HAP-1 (cell line): Measurements from ENCODE around the gene SVIP.

Source experiments
- DNase-seq, 2 experiments: peaks; one replicate each; pipeline ENCODE4 v3.0.0-alpha.2; 2016 to 2020; ENCODE audit warnings: low spot score in 2 of 2
- H3K27me3 ChIP-seq: fragments of 250-450 bp; sonication (Bioruptor Pico); 2 replicates; pipeline ENCODE4 v1.5.1; 2020; ENCODE audit warnings: low read depth, mild to moderate bottlenecking, moderate library complexity
- H3K36me3 ChIP-seq: fragments of 250-450 bp; sonication (Bioruptor Pico); replicated peaks from 2 replicates; pipeline ENCODE4 v1.5.1; 2020; ENCODE audit warnings: mild to moderate bottlenecking
- H3K4me1 ChIP-seq: fragments of 250-450 bp; sonication (Bioruptor Pico); 2 replicates; pipeline ENCODE4 v1.5.1; 2020; ENCODE audit warnings: mild to moderate bottlenecking
- H3K4me3 ChIP-seq: fragments of 250-450 bp; sonication (Bioruptor Pico); 2 replicates; pipeline ENCODE4 v1.5.1; 2020; ENCODE audit warnings: mild to moderate bottlenecking, moderate library complexity
- H3K9me3 ChIP-seq: fragments of 250-450 bp; sonication (Bioruptor Pico); 2 replicates; pipeline ENCODE4 v1.5.1; 2020; ENCODE audit warnings: mild to moderate bottlenecking, moderate library complexity
- in situ Hi-C: fragments of 300-500 bp; cut with MboI; formaldehyde crosslinking; loops from 3 replicates; pipeline ENCODE4 v1.14.3; 2020; ENCODE audit warnings: low sequenced_read_pairs, inconsistent platforms, mixed read lengths

SVIP gene

DNA sequence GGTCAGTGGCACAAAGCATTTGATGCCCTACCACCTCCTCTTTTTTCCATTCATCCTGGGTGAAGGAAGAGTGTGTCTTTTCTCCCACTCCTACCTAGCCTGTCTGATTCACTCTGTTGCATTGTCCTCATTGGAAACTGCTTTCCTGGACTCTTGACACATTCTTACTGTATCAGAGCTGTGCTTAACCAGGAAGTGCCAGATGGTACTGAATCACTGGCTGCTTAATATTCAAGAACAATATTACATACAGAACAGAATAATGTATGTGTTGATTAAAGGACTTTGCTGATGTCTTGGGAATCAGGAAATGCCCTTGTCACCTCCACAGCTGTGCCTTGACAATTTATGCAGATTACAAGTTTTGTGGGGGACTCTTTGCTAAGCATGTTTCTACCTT, 44.4 kb downstream of the SVIP start:
- Histone ChIP-seq H3K4me3 (no peak overlapping the region), H3K36me3 (no peaks in the 10 kb centered on the region), H3K9me3 (no peaks in the 10 kb centered on the region), H3K4me1 (no peaks in the 10 kb centered on the region), H3K27me3 (no peaks in the 10 kb centered on the region)
- in situ Hi-C loops: loop anchor here (25.0 kb wide), 1 partner anchor 448 kb away; the partner anchor contains the start of gene SLC17A6
- DNase-seq: no peak

GRCh38 chr11:22780952-22781593, 48.5 kb downstream of the SVIP start:
- in situ Hi-C loops: loop anchor here (25.0 kb wide), 1 partner anchor 444 kb away; the partner anchor contains the start of gene SLC17A6
- Histone ChIP-seq H3K36me3 (no peaks in the 10 kb centered on the region), H3K4me3 (no peak overlapping the region), H3K27me3 (no peaks in the 10 kb centered on the region), H3K9me3 (no peaks in the 10 kb centered on the region), H3K4me1 (no peaks in the 10 kb centered on the region)
- no peak for DNase-seq

GRCh38 chr11:22779850-22780249, 49.8 kb downstream of the SVIP start:
- in situ Hi-C loops: loop anchor here (25.0 kb wide), 1 partner anchor 443 kb away; the partner anchor contains the start of gene SLC17A6
- H3K27me3 ChIP-seq: no peaks in the 10 kb centered on the region

GRCh38 chr11:22778642-22779041, 51.0 kb downstream of the SVIP start:
- in situ Hi-C loops: loop anchor here (25.0 kb wide), 1 partner anchor 441 kb away; the partner anchor contains the start of gene SLC17A6
- Histone ChIP-seq H3K4me3 (no peak overlapping the region), H3K9me3 (no peaks in the 10 kb centered on the region), H3K4me1 (no peaks in the 10 kb centered on the region), H3K36me3 (no peaks in the 10 kb centered on the region), H3K27me3 (no peaks in the 10 kb centered on the region)
- no peak for DNase-seq

More at GRCh38 chr11:22779850-22780249, 49.8 kb downstream of the SVIP start:
- H3K36me3 ChIP-seq: no peaks in the 10 kb centered on the region
- no peak for DNase-seq
- H3K4me1 ChIP-seq: no peaks in the 10 kb centered on the region
- H3K9me3 ChIP-seq: no peaks in the 10 kb centered on the region
- no peak overlapping the region for H3K4me3 ChIP-seq

GRCh38 chr11:22775248-22775647, 54.4 kb downstream of the SVIP start:
- DNase-seq: no peak
- H3K9me3 ChIP-seq: no peaks in the 10 kb centered on the region
- H3K4me3 ChIP-seq: no peak overlapping the region
- H3K27me3 ChIP-seq: no peaks in the 10 kb centered on the region
- in situ Hi-C loops: loop anchor here (25.0 kb wide), 1 partner anchor 438 kb away; the partner anchor contains the start of gene SLC17A6
- H3K36me3 ChIP-seq: no peaks in the 10 kb centered on the region
- no peaks in the 10 kb centered on the region for H3K4me1 ChIP-seq

DNA sequence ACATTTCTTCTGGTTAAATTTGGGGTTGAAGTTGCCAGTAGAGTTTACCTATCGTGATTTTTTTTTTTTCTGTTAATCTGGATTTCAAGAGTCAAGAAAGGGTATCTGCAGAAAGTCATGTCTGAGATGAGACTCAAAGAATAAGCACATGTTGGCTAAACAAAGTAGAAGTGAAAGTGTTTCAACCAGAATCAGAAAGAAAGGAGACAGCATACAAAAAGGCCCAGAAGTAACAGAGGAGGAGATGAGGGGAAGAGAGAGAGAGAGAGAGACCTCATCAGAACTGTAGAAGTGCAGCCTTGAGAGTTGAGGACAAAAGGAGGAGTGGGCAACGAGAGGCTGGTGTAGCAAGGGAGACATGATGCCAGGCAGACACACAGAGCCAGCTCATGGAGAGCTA, 54.9 kb downstream of the SVIP start:
- H3K27me3 ChIP-seq: no peaks in the 10 kb centered on the region
- H3K9me3 ChIP-seq: no peaks in the 10 kb centered on the region
- H3K4me3 ChIP-seq: no peak overlapping the region
- H3K36me3 ChIP-seq: no peaks in the 10 kb centered on the region
- no peak for DNase-seq
- in situ Hi-C loops: loop anchor here (25.0 kb wide), 1 partner anchor 437 kb away; the partner anchor contains the start of gene SLC17A6
- no peaks in the 10 kb centered on the region for H3K4me1 ChIP-seq

- DNase-seq: no peak
- Histone ChIP-seq H3K4me1 (no peaks in the 10 kb centered on the region), H3K36me3 (no peaks in the 10 kb centered on the region), H3K9me3 (no peaks in the 10 kb centered on the region), H3K4me3 (no peak overlapping the region), H3K27me3 (no peaks in the 10 kb centered on the region)
- in situ Hi-C loops: no loop called here
Measured at GRCh38 chr11:22769081-22769480, 60.5 kb downstream of the SVIP start.
